ENCODE measurements around the gene LYSMD2.

DNA sequence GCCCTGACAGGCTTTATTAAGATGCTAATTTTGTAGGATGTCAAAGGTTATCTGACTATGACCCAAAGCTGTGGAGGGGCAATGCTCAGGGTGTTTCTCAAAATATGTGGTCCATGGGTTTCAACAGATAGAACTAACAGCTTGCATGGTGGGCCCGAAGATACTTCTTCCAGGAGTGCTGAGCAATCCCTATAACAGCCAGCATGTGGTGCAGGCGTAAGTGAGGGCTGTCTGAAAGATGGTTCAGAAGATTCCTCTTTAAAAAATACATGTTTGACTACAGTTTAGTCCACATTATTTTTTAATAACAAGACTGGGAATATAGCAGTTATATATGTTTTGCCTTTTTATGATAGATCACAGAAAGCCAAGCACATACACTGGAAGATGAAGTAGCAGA is 48.6 kb downstream of the LYSMD2 start:
- TF ChIP-seq TCF12 (IDR thresholded peaks at IDR 0.05) (no peak), ELF1 (IDR thresholded peaks at IDR 0.05) (no peak), EP300 (IDR thresholded peaks at IDR 0.05; ENCODE audit: borderline replicate concordance in 1 of 2, low read depth in 1 of 2, low read length in 1 of 2) (no peak)
- TF ChIP-seq, protein P1, sequence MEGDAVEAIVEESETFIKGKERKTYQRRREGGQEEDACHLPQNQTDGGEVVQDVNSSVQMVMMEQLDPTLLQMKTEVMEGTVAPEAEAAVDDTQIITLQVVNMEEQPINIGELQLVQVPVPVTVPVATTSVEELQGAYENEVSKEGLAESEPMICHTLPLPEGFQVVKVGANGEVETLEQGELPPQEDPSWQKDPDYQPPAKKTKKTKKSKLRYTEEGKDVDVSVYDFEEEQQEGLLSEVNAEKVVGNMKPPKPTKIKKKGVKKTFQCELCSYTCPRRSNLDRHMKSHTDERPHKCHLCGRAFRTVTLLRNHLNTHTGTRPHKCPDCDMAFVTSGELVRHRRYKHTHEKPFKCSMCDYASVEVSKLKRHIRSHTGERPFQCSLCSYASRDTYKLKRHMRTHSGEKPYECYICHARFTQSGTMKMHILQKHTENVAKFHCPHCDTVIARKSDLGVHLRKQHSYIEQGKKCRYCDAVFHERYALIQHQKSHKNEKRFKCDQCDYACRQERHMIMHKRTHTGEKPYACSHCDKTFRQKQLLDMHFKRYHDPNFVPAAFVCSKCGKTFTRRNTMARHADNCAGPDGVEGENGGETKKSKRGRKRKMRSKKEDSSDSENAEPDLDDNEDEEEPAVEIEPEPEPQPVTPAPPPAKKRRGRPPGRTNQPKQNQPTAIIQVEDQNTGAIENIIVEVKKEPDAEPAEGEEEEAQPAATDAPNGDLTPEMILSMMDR (IDR thresholded peaks at IDR 0.05), result peak; percentile 33
